Bronchial epithelial cell (primary cell): ENCODE measurements around the gene SHB. TPM values are rescaled to one million over a fixed set of nuclear protein-coding genes. Genes with fewer than 3 reads are reported as not detected.

Experiments used
- DNase-seq: peaks from one replicate; pipeline ENCODE4 v3.0.0-alpha.2; 2010; ENCODE audit warnings: low read depth
- FAIRE-seq: peaks from 2 replicates; lab custom pipeline; 2011; peaks lifted over from hg19 to GRCh38; lab: Jason Lieb, UNC
- H3K27me3 ChIP-seq: 2 replicates; pipeline ENCODE4 v1.5.1; 2011; ENCODE audit warnings: low read length; ENCODE audit not compliant: control insufficient read depth, insufficient read depth
- H3K36me3 ChIP-seq: 2 replicates; pipeline ENCODE4 v1.5.1; 2011; ENCODE audit warnings: low read length; ENCODE audit not compliant: control insufficient read depth, insufficient read depth
- H3K4me3 ChIP-seq: 2 replicates; pipeline ENCODE4 v1.5.1; 2011; ENCODE audit warnings: mild to moderate bottlenecking, low read depth, low read length, control low read depth
- total RNA-seq: library from RNA; depleted of rRNA; stranded (reverse); fragments of >200 nt; gene quantifications from 2 replicates; pipeline ENCODE4 v1.2.1, GENCODE V29; 2014
- TF ChIP-seq, protein P1 (sequence below): IDR thresholded peaks from 2 replicates; pipeline ENCODE4 v1.5.1; 2011; ENCODE audit warnings: mild to moderate bottlenecking, moderate library complexity, low read length, control low read depth, inconsistent platforms; ENCODE audit not compliant: insufficient read depth, severe bottlenecking

Gene SHB
- total RNA-seq, 1 donor from 2014 or later = 14.5 TPM

DNA sequence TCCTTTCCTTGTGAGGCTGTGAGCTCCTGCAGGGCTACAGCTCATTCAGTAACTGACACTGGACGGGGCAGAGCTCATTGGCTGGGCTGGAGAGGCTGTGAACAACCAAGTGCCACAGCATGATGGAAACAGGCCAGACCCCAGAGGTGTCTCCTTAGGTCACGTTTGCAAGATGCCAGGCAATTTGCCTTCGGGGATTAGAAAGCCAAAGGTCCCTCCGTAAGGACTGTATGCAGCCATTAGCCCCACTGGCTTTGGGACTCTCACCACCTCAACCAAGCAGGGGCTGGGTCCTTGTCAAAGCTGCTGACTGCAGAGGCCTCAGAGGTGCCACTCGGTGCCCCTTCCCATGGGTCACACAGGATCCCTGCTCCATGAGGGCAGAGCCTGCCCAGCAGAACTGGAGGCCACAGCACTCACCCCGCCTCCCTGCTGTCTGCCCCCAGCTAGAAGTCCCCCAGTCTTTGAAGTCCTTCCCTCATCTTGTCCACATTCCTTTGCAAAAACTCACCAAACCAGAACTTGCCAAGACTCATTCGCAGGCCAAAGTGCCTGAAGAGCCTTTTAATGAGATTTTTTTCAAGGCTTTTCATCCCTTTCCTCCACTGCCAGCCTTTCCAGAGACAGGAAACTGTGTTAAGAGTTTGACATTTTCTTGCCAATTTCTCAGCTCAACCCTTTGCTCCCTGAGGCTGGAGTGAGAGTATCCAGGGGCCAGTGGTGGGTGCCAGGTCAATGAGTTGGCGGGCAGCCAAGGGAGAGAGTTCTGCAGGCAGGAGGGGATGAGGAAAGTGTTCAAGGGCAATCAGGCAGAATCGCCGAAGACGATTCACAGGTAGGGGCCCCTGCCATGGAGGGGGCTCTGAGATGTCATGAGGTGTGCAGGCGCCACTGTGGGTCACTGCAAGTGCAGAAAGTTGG is 125.4 kb downstream of the SHB start:
- no peaks in the 10 kb centered on the region for H3K27me3 ChIP-seq
- DNase-seq = peak; percentile 83

DNA sequence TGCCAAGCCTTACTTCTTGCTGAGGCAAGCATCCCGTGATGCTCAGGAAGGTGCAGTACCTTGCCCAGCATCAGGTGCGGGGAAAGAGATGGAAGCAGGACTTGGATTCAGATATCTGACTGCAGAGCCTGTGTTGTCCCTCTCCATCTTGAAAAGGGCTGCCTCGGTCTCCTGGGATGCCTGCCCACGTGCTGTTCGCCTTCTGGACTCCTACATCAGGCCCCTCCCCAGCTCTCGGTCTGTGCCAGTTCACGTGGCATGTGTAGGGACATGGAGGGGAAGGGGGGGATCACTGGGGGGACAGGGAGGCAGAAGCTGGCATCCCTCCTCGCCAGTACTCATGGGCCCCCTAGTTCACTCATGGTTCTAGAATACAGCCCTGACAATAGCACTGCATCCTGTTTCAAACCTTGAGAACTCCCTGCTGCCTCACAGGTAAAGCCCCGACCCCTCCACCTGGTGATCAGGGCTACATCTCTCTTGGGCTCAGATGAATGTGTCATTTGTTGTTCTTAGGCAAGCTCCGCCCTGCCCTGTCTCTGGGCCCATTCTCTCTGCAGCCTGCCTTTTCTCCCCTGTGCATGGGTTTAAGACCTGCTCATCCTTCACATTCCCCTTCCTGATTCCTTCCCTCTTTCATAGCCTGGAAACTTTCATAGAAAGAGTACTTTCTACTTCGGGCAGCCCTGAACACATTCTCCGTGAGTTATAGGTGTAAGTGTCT is 126.2 kb downstream of the SHB start:
- Histone ChIP-seq H3K4me3 (no peak overlapping the region), H3K36me3 (peaks cover 23% of the 10 kb centered on the region), H3K27me3 (no peaks in the 10 kb centered on the region)
- DNase-seq (peak; percentile 55), FAIRE-seq (no peak)
- TF ChIP-seq, protein P1, sequence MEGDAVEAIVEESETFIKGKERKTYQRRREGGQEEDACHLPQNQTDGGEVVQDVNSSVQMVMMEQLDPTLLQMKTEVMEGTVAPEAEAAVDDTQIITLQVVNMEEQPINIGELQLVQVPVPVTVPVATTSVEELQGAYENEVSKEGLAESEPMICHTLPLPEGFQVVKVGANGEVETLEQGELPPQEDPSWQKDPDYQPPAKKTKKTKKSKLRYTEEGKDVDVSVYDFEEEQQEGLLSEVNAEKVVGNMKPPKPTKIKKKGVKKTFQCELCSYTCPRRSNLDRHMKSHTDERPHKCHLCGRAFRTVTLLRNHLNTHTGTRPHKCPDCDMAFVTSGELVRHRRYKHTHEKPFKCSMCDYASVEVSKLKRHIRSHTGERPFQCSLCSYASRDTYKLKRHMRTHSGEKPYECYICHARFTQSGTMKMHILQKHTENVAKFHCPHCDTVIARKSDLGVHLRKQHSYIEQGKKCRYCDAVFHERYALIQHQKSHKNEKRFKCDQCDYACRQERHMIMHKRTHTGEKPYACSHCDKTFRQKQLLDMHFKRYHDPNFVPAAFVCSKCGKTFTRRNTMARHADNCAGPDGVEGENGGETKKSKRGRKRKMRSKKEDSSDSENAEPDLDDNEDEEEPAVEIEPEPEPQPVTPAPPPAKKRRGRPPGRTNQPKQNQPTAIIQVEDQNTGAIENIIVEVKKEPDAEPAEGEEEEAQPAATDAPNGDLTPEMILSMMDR = no peak

More for the DNA sequence above, 125.4 kb downstream of the SHB start:
- Histone ChIP-seq H3K36me3 (peaks cover 23% of the 10 kb centered on the region), H3K4me3 (no peak overlapping the region)
- FAIRE-seq = no peak
- TF ChIP-seq, protein P1 = no peak

DNA sequence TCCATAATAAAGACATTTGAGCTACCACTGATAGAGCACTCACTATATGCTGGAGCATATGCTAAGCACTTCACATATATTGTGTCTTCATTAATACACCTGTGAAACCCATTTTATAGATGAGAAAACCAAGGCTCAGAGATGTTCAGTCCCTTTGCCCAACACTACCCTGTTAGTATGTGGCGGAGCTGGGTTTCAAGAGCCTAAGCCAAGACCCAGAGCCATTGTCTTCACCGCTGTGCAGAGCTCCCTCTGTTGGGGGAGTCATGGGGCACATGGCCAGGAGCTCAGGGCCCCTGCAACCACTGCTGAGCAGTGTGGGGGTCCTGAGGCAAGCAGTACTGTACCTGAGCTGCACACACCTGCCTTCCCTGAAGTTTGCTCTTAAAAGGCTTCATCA is 127.8 kb downstream of the SHB start:
- FAIRE-seq = no peak
- TF ChIP-seq, protein P1 = no peak
- DNase-seq = no peak
- H3K36me3 ChIP-seq = peaks cover 12% of the 10 kb centered on the region
- H3K4me3 ChIP-seq = no peak overlapping the region
- no peaks in the 10 kb centered on the region for H3K27me3 ChIP-seq

DNA sequence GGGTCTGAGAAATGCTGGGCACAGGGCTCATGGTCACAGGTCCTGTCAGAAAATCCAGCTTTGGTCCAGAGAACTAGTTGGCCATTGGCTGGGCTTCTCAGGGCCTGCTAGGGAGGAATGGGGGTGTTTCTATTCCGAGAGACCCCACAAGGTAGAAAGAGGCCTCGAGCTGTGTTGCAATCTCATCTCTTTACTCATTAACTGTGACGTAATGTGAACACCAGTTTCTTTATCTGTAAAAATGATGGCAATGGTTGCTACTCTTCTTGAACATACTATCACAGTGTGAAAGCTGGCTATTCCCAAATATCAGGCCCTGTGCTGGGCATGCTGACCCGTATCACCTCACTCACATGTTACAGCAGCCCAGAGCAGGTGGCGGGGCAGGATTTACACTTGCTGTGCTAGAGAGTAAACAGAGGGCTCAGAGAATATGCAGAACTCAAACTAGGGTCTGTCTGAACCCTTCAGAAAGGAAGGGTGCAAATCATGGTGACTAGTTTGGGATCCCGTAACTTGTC is 129.4 kb downstream of the SHB start:
- peaks cover 6% of the 10 kb centered on the region for H3K36me3 ChIP-seq
- FAIRE-seq = no peak
- H3K27me3 ChIP-seq = no peaks in the 10 kb centered on the region
- no peak for DNase-seq
- TF ChIP-seq, protein P1 = no peak
- no peak overlapping the region for H3K4me3 ChIP-seq

DNA sequence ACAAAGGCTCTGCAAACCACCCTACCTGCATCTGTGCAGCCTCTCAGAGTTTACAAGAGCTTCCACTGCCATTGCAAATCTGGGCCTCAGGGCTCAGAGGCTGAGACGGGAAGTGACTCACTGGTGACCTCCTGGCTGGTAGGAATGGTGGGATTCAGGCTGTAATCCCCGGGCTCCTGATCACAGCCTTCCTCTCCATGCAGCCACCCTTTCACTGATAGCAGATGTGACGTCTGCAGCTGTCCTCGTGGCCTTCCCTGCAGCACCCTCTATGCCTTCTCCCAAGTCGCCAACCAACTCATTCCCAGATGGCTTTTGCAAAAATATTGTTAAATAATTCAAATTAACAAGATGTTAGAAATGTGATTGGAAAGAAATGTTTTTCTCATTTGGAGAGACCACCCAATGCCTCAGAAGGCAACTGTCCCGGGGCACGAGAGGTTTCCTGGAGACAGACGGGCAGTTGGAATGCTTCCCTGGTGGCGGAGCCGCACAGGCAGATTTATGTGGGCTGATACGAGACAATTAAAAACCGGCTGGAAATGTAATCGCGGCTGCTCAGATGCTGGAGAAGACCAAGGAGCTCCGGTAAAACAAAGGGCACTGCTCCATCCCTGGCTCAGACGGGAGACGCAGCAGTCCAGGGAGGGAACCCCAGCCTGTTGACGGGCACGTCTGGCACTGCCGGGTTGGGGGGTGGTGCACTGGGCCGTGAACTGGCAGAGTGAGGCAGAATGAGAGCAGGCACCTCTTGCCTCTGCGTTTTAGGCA is 130.7 kb downstream of the SHB start:
- TF ChIP-seq, protein P1 = no peak
- Histone ChIP-seq H3K36me3 (peaks cover 6% of the 10 kb centered on the region), H3K4me3 (no peak overlapping the region), H3K27me3 (no peaks in the 10 kb centered on the region)
- FAIRE-seq = no peak
- DNase-seq = peak; percentile 79
